Skeletal muscle satellite cell (primary cell): ENCODE results near the gene ASTN1.

Experiments used
- H3K27me3 ChIP-seq: 2 replicates; pipeline ENCODE4 v1.7.0; 2013; ENCODE audit warnings: low read length; ENCODE audit not compliant: control insufficient read depth, insufficient read depth
- H3K36me3 ChIP-seq: 2 replicates; pipeline ENCODE4 v1.7.0; 2013; ENCODE audit warnings: mild to moderate bottlenecking, control low read depth, low read length; ENCODE audit not compliant: insufficient read depth
- H3K4me1 ChIP-seq: 2 replicates; pipeline ENCODE4 v1.7.0; 2013; ENCODE audit warnings: low read length; ENCODE audit not compliant: control insufficient read depth, insufficient read depth
- H3K4me2 ChIP-seq: 2 replicates; pipeline ENCODE4 v1.7.0; 2013; ENCODE audit warnings: mild to moderate bottlenecking, low read length
- H3K4me3 ChIP-seq: 2 replicates; pipeline ENCODE4 v1.7.0; 2013; ENCODE audit warnings: low read length
- H3K9ac ChIP-seq: 2 replicates; pipeline ENCODE4 v1.7.0; 2013; ENCODE audit warnings: mild to moderate bottlenecking, low read depth, low read length, moderate library complexity
- H3K9me3 ChIP-seq: replicated peaks from 2 replicates; pipeline ENCODE4 v1.7.0; 2013; ENCODE audit warnings: mild to moderate bottlenecking, control low read depth, low read length

ASTN1 gene

DNA sequence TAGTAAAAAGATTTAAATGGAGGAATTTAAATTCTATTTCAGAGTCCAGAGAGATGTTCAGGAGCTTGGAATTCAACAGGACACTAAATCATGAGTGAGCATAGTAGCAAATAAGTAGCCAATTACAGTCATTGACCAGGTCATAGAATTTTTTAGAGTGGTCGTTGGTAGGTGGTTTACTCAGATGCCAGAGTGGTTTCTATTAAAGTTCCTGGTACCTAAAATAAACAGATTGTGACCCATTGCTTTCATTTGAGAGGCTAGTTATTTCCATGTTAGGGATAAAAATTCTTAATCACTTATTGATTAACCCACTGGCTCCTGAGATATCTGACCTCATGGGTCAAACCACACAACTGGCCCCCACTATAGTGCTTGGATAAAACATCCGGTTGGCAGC, 201.3 kb downstream of the ASTN1 start:
- no peak overlapping the region for H3K4me3 ChIP-seq
- H3K9ac ChIP-seq, result no peak overlapping the region
- H3K27me3 ChIP-seq, result peaks cover 1% of the 10 kb centered on the region
- no peaks in the 10 kb centered on the region for H3K36me3 ChIP-seq
- no peak overlapping the region for H3K4me2 ChIP-seq
- no peaks in the 10 kb centered on the region for H3K4me1 ChIP-seq
- no peaks in the 10 kb centered on the region for H3K9me3 ChIP-seq

DNA sequence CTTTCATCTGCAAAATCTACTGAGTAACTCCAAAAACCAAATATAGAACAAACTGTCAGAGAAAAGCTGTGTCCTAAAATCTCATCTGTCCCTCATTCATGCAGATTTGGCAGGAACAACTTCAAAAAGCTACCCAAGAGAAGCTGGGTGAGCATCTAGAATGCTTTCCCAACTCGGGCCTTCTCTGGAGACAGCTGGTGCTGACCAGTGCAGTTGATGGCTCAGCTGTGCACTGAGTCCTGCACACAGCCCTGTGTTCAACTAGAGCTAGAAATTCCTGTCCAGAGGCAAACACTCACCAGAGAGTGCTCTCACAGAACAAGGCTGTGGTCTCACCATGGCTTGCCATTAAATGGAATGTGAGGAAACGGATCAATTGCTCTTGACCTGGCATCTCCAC, 202.8 kb downstream of the ASTN1 start:
- Histone ChIP-seq H3K4me3 (no peak overlapping the region), H3K9ac (no peak overlapping the region), H3K27me3 (peaks cover 4% of the 10 kb centered on the region), H3K36me3 (no peaks in the 10 kb centered on the region), H3K4me1 (no peaks in the 10 kb centered on the region), H3K9me3 (no peaks in the 10 kb centered on the region), H3K4me2 (no peak overlapping the region)

DNA sequence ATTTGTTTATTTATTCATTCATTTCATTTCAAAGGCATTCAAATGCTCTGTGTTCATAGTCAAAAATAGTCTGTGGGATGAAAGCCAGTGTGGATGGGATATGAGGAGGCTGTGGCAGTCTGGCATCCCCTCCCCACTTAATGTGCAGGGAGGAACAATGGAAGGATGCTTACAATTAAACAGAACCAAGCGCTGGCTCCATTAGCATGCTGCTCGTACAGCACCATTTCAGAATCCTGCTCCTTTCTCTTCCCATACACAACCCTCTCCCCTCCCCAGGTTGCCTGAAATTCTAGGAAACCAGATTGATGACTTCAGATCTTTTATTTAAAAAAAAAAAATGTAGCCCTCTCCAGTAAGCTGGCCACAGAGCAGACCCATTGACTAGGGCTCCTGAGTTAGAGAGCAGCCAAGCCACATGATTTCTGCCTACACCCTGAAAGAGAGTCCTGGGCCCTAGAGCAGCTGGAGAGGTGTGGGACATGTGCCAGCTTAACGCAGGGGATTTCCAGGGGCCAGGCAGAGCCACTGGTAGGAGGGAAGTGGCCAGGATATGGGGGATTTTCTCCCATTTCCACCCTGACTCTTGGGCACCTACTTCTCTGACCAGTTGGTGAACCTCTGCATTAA, 205.2 kb downstream of the ASTN1 start:
- Histone ChIP-seq H3K27me3 (peaks cover 4% of the 10 kb centered on the region), H3K9ac (no peak overlapping the region), H3K9me3 (no peaks in the 10 kb centered on the region), H3K4me1 (no peaks in the 10 kb centered on the region), H3K4me2 (no peak overlapping the region), H3K4me3 (no peak overlapping the region), H3K36me3 (no peaks in the 10 kb centered on the region)

DNA sequence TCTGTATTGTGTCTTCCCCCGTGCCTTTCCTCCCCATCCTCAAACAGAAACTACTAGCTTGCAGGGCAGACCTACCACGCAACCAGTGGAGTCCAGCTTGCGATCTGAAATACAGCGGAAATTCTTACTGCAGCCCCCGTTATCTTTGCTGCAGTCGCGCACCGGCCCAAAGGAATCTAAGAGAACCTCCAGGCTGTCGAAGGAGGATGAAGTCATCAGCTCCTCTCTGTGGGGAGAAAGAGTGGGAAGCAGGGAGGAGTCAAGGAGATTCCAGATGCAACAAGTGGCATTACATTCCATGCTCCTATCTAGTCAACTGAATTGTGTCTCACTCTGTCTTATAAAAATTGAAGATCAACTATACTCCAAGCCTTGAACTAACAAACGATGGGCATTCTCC, 206.9 kb downstream of the ASTN1 start:
- peaks cover 4% of the 10 kb centered on the region for H3K27me3 ChIP-seq
- H3K4me3 ChIP-seq, result no peak overlapping the region
- no peak overlapping the region for H3K4me2 ChIP-seq
- H3K4me1 ChIP-seq, result no peaks in the 10 kb centered on the region
- H3K9ac ChIP-seq, result no peak overlapping the region
- no peaks in the 10 kb centered on the region for H3K9me3 ChIP-seq
- no peaks in the 10 kb centered on the region for H3K36me3 ChIP-seq

DNA sequence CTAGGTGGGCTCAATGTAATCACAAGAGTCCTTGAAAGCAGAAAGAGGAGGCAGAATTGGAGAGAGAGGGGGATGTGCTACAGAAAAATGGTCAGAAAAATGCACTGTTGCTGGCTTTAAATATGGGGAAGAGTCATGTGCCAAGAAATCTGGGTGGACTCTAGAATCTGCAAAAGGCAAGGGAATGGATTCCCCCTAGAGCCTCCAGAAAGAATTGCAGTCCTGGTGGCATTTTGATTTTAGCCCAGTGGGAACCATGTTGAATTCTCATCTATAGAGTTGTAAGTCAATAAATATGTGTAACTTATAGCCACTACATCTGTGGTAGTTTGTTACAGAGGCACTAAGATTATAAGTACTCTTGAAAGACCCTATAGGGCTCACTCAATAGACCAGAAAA, 210.3 kb downstream of the ASTN1 start:
- H3K4me1 ChIP-seq, result no peaks in the 10 kb centered on the region
- H3K9ac ChIP-seq, result no peak overlapping the region
- H3K36me3 ChIP-seq, result no peaks in the 10 kb centered on the region
- no peaks in the 10 kb centered on the region for H3K9me3 ChIP-seq
- H3K4me2 ChIP-seq, result no peak overlapping the region
- peaks cover 10% of the 10 kb centered on the region for H3K27me3 ChIP-seq
- no peak overlapping the region for H3K4me3 ChIP-seq

GRCh38 chr1:176950736-176951324, 213.7 kb downstream of the ASTN1 start:
- Histone ChIP-seq H3K9ac (no peak overlapping the region), H3K4me3 (no peak overlapping the region), H3K9me3 (no peaks in the 10 kb centered on the region), H3K4me1 (no peaks in the 10 kb centered on the region), H3K36me3 (no peaks in the 10 kb centered on the region), H3K4me2 (no peak overlapping the region), H3K27me3 (peaks cover 12% of the 10 kb centered on the region)

GRCh38 chr1:176949033-176949662, 215.4 kb downstream of the ASTN1 start:
- H3K9ac ChIP-seq, result no peak overlapping the region
- H3K9me3 ChIP-seq, result no peaks in the 10 kb centered on the region
- no peaks in the 10 kb centered on the region for H3K4me1 ChIP-seq
- no peaks in the 10 kb centered on the region for H3K36me3 ChIP-seq
- H3K4me3 ChIP-seq, result no peak overlapping the region
- no peak overlapping the region for H3K4me2 ChIP-seq
- H3K27me3 ChIP-seq, result peaks cover 12% of the 10 kb centered on the region

DNA sequence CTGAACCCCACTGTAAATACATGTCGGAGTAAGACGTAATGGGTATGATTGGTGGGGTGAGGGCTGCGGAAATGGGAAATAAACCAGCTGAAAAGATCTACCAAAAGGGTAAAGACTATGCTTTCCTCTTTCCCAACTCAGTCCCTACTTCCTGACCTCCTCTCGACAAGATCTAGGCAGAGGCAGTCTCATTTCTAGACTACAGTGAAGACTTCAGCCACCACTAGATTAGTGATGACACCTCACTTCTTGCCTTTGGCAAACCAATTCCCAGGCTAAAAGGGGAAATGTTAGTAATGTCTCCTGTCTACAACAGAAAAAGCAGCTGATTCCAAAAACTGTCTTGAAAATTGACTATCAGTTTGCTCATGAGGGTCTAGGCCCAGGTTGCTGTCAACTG, 219.9 kb downstream of the ASTN1 start:
- H3K27me3 ChIP-seq, result peaks cover 10% of the 10 kb centered on the region

GRCh38 chr1:176943783-176944182, 220.7 kb downstream of the ASTN1 start:
- no peak overlapping the region for H3K4me3 ChIP-seq
- no peak overlapping the region for H3K4me2 ChIP-seq
- peaks cover 4% of the 10 kb centered on the region for H3K27me3 ChIP-seq
- H3K36me3 ChIP-seq, result no peaks in the 10 kb centered on the region
- no peaks in the 10 kb centered on the region for H3K4me1 ChIP-seq
- H3K9ac ChIP-seq, result no peak overlapping the region
- no peaks in the 10 kb centered on the region for H3K9me3 ChIP-seq

More for the DNA sequence above, 219.9 kb downstream of the ASTN1 start:
- H3K9ac ChIP-seq, result no peak overlapping the region
- no peak overlapping the region for H3K4me3 ChIP-seq
- no peak overlapping the region for H3K4me2 ChIP-seq
- no peaks in the 10 kb centered on the region for H3K36me3 ChIP-seq
- no peaks in the 10 kb centered on the region for H3K9me3 ChIP-seq
- H3K4me1 ChIP-seq, result no peaks in the 10 kb centered on the region

GRCh38 chr1:176942346-176942745, 222.2 kb downstream of the ASTN1 start:
- Histone ChIP-seq H3K4me2 (no peak overlapping the region), H3K4me3 (no peak overlapping the region), H3K27me3 (peaks cover 3% of the 10 kb centered on the region), H3K9ac (no peak overlapping the region), H3K9me3 (no peaks in the 10 kb centered on the region), H3K4me1 (no peaks in the 10 kb centered on the region), H3K36me3 (no peaks in the 10 kb centered on the region)

DNA sequence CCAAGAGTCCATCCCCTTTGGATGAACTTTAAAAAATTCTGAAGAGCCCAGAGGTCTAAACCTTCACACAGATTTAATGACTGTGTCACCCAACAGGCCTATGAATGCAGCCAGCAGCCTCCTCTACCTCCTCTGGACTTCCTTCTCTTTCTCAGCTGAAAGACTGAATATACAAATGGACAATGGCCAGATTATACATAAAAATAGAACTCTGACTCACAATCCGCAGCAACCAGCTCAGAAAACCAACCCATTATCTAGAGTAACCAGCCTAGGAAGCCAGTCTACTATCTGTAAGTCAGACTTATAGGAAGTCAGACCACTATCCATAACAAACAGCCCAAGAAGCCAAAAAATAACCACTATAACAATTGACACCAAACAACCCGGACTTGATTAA, 224.5 kb downstream of the ASTN1 start:
- Histone ChIP-seq H3K9ac (no peak overlapping the region), H3K4me2 (no peak overlapping the region), H3K27me3 (peaks cover 3% of the 10 kb centered on the region), H3K9me3 (no peaks in the 10 kb centered on the region), H3K4me1 (no peaks in the 10 kb centered on the region), H3K4me3 (no peak overlapping the region), H3K36me3 (no peaks in the 10 kb centered on the region)

DNA sequence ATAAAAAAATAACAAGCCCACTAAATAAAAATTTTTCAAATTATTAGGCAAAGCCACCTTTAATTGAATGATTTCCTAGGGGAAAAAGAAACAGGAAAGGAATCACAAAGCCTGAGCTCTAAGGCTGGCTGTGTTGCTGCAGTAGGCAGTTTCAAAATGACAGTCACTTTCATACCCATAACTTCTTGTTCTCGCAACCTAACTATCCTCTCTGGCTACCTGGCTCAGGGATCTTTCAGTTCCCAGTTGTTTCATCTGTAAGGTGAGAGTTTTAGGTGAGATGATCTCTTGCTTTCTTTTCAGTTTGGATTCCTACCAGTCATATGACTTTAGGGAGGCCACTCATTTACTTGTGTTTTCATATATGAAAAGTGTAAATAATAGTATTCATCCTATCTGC, 226.1 kb downstream of the ASTN1 start:
- no peaks in the 10 kb centered on the region for H3K9me3 ChIP-seq
- no peak overlapping the region for H3K9ac ChIP-seq
- no peaks in the 10 kb centered on the region for H3K36me3 ChIP-seq
- no peak overlapping the region for H3K4me3 ChIP-seq
- no peaks in the 10 kb centered on the region for H3K4me1 ChIP-seq
- H3K4me2 ChIP-seq, result no peak overlapping the region
- peaks cover 3% of the 10 kb centered on the region for H3K27me3 ChIP-seq
